ENCODE results near the gene COIL. TPM values are rescaled to one million over a fixed set of nuclear protein-coding genes. Genes with fewer than 3 reads are reported as not detected.

The COIL gene
- total and polyA plus RNA-seq, 2 experiments from 2014 or later, result 10.5 to 10.9 TPM

- Histone ChIP-seq H3F3A (ENCODE audit: insufficient read depth) (no peaks in the 10 kb centered on the region), H3K9me2 (ENCODE audit: insufficient read depth) (no peaks in the 10 kb centered on the region), H3K79me2 (ENCODE audit: insufficient read depth) (no peaks in the 10 kb centered on the region), H2AFZ (no peak overlapping the region), H3K4me2 (ENCODE audit: unreplicated experiment) (no peak overlapping the region), H4K20me1 (ENCODE audit: insufficient read depth) (no peaks in the 10 kb centered on the region), H3K9me3 (ENCODE audit: low read depth) (no peaks in the 10 kb centered on the region), H3K4me1 (ENCODE audit: insufficient read depth) (no peaks in the 10 kb centered on the region), H3K4me3 (no peak overlapping the region), H3K36me3 (ENCODE audit: low read depth) (peaks cover 36% of the 10 kb centered on the region; the same call in 1 of the 2 replicates), H3K9ac (no peak overlapping the region), H3K27ac (no peak overlapping the region), H3K27me3 (replicated peaks; ENCODE audit: insufficient read depth) (no peaks in the 10 kb centered on the region)
- in situ Hi-C loops (cut with MboI), result no loop called here
- no peak for TF ChIP-seq EZH2 (IDR thresholded peaks at IDR 0.05; ENCODE audit: insufficient read depth, poor library complexity, severe bottlenecking)
- no peak for TF ChIP-seq EZH2phosphoT487 (IDR thresholded peaks at IDR 0.05; ENCODE audit: insufficient read depth, low read depth)
- 94 to 97% methylated on average over 19 to 20 of the region's 20 CpGs for WGBS, 2 experiments (ENCODE audit: low coverage in 1 of 2, low lambda C conversion rate in 2 of 2, missing lambda C conversion rate in 2 of 2)
- no peak for DNase-seq
Observed at GRCh38 chr17:56894859-56895455, 65.9 kb downstream of the COIL start.

DNA sequence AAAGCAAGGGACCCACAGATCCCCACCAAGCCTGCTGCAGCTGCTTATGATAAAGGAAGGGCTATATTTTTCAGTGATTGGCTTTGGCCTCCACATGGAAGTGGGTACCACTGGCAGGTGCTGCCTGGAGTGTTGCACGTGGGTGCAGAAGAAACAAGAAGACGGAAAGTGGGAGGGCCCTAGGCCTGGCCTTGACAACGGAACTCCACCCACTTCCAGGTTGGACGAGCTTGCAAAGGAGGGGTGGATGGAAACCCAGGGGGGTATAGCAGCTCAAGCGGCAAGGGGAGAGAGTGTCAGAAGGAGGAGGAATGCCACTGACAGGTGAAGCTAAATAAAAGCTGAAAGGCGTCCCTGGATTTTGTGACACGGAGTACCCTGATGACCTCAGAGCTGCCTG lies 67.3 kb downstream of the COIL start:
- in situ Hi-C loops (cut with MboI), result no loop called here
- no peak for DNase-seq
- no peak for TF ChIP-seq EZH2phosphoT487 (IDR thresholded peaks at IDR 0.05; ENCODE audit: insufficient read depth, low read depth)
- no peak for TF ChIP-seq EZH2 (IDR thresholded peaks at IDR 0.05; ENCODE audit: insufficient read depth, poor library complexity, severe bottlenecking)
- H3K36me3 ChIP-seq (ENCODE audit: low read depth), result peaks cover 44% of the 10 kb centered on the region; the same call in 1 of the 2 replicates
- H4K20me1 ChIP-seq (ENCODE audit: insufficient read depth), result no peaks in the 10 kb centered on the region
- H3K27me3 ChIP-seq (replicated peaks; ENCODE audit: insufficient read depth), result no peaks in the 10 kb centered on the region
- WGBS, 2 experiments (ENCODE audit: low coverage in 1 of 2, low lambda C conversion rate in 2 of 2, missing lambda C conversion rate in 2 of 2), result 74 to 75% methylated on average over 7 of the region's 7 CpGs
- no peaks in the 10 kb centered on the region for H3K79me2 ChIP-seq (ENCODE audit: insufficient read depth)
- H3K9ac ChIP-seq, result no peak overlapping the region
- no peak overlapping the region for H3K27ac ChIP-seq
- no peaks in the 10 kb centered on the region for H3K9me2 ChIP-seq (ENCODE audit: insufficient read depth)
- H3K4me2 ChIP-seq (ENCODE audit: unreplicated experiment), result no peak overlapping the region
- no peaks in the 10 kb centered on the region for H3F3A ChIP-seq (ENCODE audit: insufficient read depth)
- no peak overlapping the region for H2AFZ ChIP-seq
- H3K4me3 ChIP-seq, result no peak overlapping the region
- H3K4me1 ChIP-seq (ENCODE audit: insufficient read depth), result no peaks in the 10 kb centered on the region
- H3K9me3 ChIP-seq (ENCODE audit: low read depth), result no peaks in the 10 kb centered on the region

DNA sequence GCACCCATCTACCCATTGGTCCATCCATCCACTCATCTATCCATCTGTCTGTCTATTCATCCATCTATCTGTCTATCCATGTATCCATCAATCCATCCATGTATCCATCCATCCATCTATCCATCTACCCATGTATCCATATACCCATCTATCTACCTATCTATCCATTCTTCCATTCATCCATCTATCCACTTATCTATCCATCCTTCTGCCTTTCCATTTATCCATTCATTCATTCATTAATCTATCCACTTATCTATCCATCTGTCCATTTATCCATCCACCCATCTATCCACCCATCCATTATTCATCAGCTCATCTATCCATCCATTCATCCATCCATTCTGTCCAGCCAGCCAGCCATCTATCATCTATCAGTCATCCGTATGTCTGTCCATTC lies 68.5 kb downstream of the COIL start:
- Histone ChIP-seq H3K27me3 (replicated peaks; ENCODE audit: insufficient read depth) (no peaks in the 10 kb centered on the region), H3K27ac (no peak overlapping the region), H3F3A (ENCODE audit: insufficient read depth) (no peaks in the 10 kb centered on the region), H3K4me3 (no peak overlapping the region), H3K9me3 (ENCODE audit: low read depth) (no peaks in the 10 kb centered on the region), H3K4me2 (ENCODE audit: unreplicated experiment) (no peak overlapping the region), H3K9ac (no peak overlapping the region), H2AFZ (no peak overlapping the region), H3K4me1 (ENCODE audit: insufficient read depth) (no peaks in the 10 kb centered on the region), H3K36me3 (ENCODE audit: low read depth) (peaks cover 44% of the 10 kb centered on the region; the same call in 1 of the 2 replicates), H4K20me1 (ENCODE audit: insufficient read depth) (no peaks in the 10 kb centered on the region), H3K9me2 (ENCODE audit: insufficient read depth) (no peaks in the 10 kb centered on the region), H3K79me2 (ENCODE audit: insufficient read depth) (no peaks in the 10 kb centered on the region)
- TF ChIP-seq EZH2 (IDR thresholded peaks at IDR 0.05; ENCODE audit: insufficient read depth, poor library complexity, severe bottlenecking) (no peak), EZH2phosphoT487 (IDR thresholded peaks at IDR 0.05; ENCODE audit: insufficient read depth, low read depth) (no peak)
- DNase-seq, result no peak
- in situ Hi-C loops (cut with MboI), result no loop called here
- 94 to 96% methylated on average over 1 of the region's 1 CpG for WGBS, 2 experiments (ENCODE audit: low coverage in 1 of 2, low lambda C conversion rate in 2 of 2, missing lambda C conversion rate in 2 of 2)

- no peak overlapping the region for H3K27ac ChIP-seq
- TF ChIP-seq EZH2 (IDR thresholded peaks at IDR 0.05; ENCODE audit: insufficient read depth, poor library complexity, severe bottlenecking) (no peak), EZH2phosphoT487 (IDR thresholded peaks at IDR 0.05; ENCODE audit: insufficient read depth, low read depth) (no peak)
- no peaks in the 10 kb centered on the region for H4K20me1 ChIP-seq (ENCODE audit: insufficient read depth)
- no peaks in the 10 kb centered on the region for H3K9me3 ChIP-seq (ENCODE audit: low read depth)
- no peak overlapping the region for H3K4me2 ChIP-seq (ENCODE audit: unreplicated experiment)
- H2AFZ ChIP-seq, result no peak overlapping the region
- H3K4me3 ChIP-seq, result no peak overlapping the region
- peak; percentile 39 for DNase-seq
- H3F3A ChIP-seq (ENCODE audit: insufficient read depth), result no peaks in the 10 kb centered on the region
- no peaks in the 10 kb centered on the region for H3K79me2 ChIP-seq (ENCODE audit: insufficient read depth)
- in situ Hi-C loops (cut with MboI), result no loop called here
- H3K27me3 ChIP-seq (replicated peaks; ENCODE audit: insufficient read depth), result no peaks in the 10 kb centered on the region
- no peaks in the 10 kb centered on the region for H3K9me2 ChIP-seq (ENCODE audit: insufficient read depth)
- H3K9ac ChIP-seq, result no peak overlapping the region
- whole genome bisulfite sequencing, 2 experiments (ENCODE audit: low coverage in 1 of 2, low lambda C conversion rate in 2 of 2, missing lambda C conversion rate in 2 of 2), result 79 to 80% methylated on average over 16 of the region's 16 CpGs
- peaks cover 48% of the 10 kb centered on the region; the same call in 1 of the 2 replicates for H3K36me3 ChIP-seq (ENCODE audit: low read depth)
- H3K4me1 ChIP-seq (ENCODE audit: insufficient read depth), result no peaks in the 10 kb centered on the region
Observed at GRCh38 chr17:56891751-56892150, 69.1 kb downstream of the COIL start.

Measured in GM23248 (cell line).